GM23338 (cell line): ENCODE measurements around the gene DRP2. TPM values are rescaled to one million over a fixed set of nuclear protein-coding genes. Genes with fewer than 3 reads are reported as not detected.

Experiments used
- ATAC-seq: fragments of 200-7000 bp; cut with Tn5 transposase; 3 replicates; pipeline ENCODE4 v1.9.1; 2020
- DNase-seq: peaks from one replicate; pipeline ENCODE4 v3.0.0-alpha.2; 2015; ENCODE audit warnings: low spot score
- H2AFZ ChIP-seq: fragments of 200-600 bp; sonication (generic); 2 replicates; pipeline ENCODE4 v1.8.0; 2016; ENCODE audit warnings: antibody characterized with exemption, mild to moderate bottlenecking, moderate library complexity
- H3F3A ChIP-seq: fragments of 200-600 bp; sonication (generic); replicated peaks from 2 replicates; pipeline ENCODE4 v1.8.0; 2017; ENCODE audit warnings: antibody characterized with exemption, mixed run types, low read depth
- H3K27ac ChIP-seq: fragments of 200-600 bp; sonication (generic); 2 replicates; pipeline ENCODE4 v1.6.1; 2016; ENCODE audit warnings: low read depth
- H3K27me3 ChIP-seq: fragments of 200-600 bp; sonication (generic); 2 replicates; pipeline ENCODE4 v1.8.0; 2016; ENCODE audit warnings: mild to moderate bottlenecking, mixed run types, moderate library complexity; ENCODE audit not compliant: insufficient read depth
- H3K36me3 ChIP-seq: fragments of 200-600 bp; sonication (generic); 2 replicates; pipeline ENCODE4 v1.8.0; 2016; ENCODE audit warnings: mild to moderate bottlenecking; ENCODE audit not compliant: insufficient read depth
- H3K4me1 ChIP-seq: fragments of 200-600 bp; sonication (generic); 2 replicates; pipeline ENCODE4 v1.8.0; 2016; ENCODE audit warnings: mild to moderate bottlenecking, moderate library complexity; ENCODE audit not compliant: insufficient read depth
- H3K4me2 ChIP-seq: fragments of 200-600 bp; sonication (generic); 2 replicates; pipeline ENCODE4 v1.7.1; 2017; ENCODE audit warnings: mixed run types
- H3K4me3 ChIP-seq: fragments of 200-600 bp; sonication (generic); 2 replicates; pipeline ENCODE4 v1.6.1; 2016; ENCODE audit warnings: mixed run types
- H3K79me2 ChIP-seq: fragments of 200-600 bp; sonication (generic); replicated peaks from 2 replicates; pipeline ENCODE4 v1.8.0; 2017; ENCODE audit warnings: mild to moderate bottlenecking; ENCODE audit not compliant: insufficient read depth
- H3K9me2 ChIP-seq: fragments of 200-600 bp; sonication (generic); 2 replicates; pipeline ENCODE4 v1.8.0; 2017; ENCODE audit not compliant: insufficient read depth
- H4K20me1 ChIP-seq: fragments of 200-600 bp; sonication (generic); replicated peaks from 2 replicates; pipeline ENCODE4 v1.8.0; 2017; ENCODE audit warnings: mild to moderate bottlenecking; ENCODE audit not compliant: insufficient read depth
- H3K27ac Mint-ChIP-seq: 2 replicates; pipeline ENCODE4 v1.8.0; 2020; ENCODE audit warnings: inconsistent platforms, mild to moderate bottlenecking, moderate library complexity, mixed read lengths
- H3K27me3 Mint-ChIP-seq: 3 replicates; pipeline ENCODE4 v1.8.0; 2022; ENCODE audit warnings: low read depth, mild to moderate bottlenecking, moderate library complexity, mixed read lengths, inconsistent platforms; ENCODE audit not compliant: insufficient read depth, poor library complexity
- H3K36me3 Mint-ChIP-seq: 3 replicates; pipeline ENCODE4 v1.8.0; 2021; ENCODE audit warnings: low read depth, mild to moderate bottlenecking, inconsistent platforms, moderate library complexity, mixed read lengths
- H3K4me1 Mint-ChIP-seq: 3 replicates; pipeline ENCODE4 v1.8.0; 2020; ENCODE audit warnings: mild to moderate bottlenecking, inconsistent platforms, mixed read lengths
- H3K4me3 Mint-ChIP-seq: 3 replicates; pipeline ENCODE4 v1.8.0; 2021; ENCODE audit warnings: moderate library complexity, mild to moderate bottlenecking, inconsistent platforms, mixed read lengths
- H3K9me3 Mint-ChIP-seq: 3 replicates; pipeline ENCODE4 v1.8.0; 2020; ENCODE audit warnings: moderate library complexity, mild to moderate bottlenecking, inconsistent platforms, mixed read lengths
- CREB1 ChIP-seq: fragments of 250-450 bp; sonication (Bioruptor Pico); IDR thresholded peaks from 2 replicates; pipeline ENCODE4 v1.5.0; 2020; ENCODE audit warnings: low read depth, mild to moderate bottlenecking, moderate library complexity
- NANOG ChIP-seq: IDR thresholded peaks from 2 replicates; pipeline ENCODE4 v1.6.1; 2016; ENCODE audit warnings: antibody characterized with exemption, borderline replicate concordance
- STAT1 ChIP-seq: IDR thresholded peaks from one replicate; pipeline ENCODE4 v1.6.1; 2016; ENCODE audit warnings: antibody characterized with exemption; ENCODE audit not compliant: unreplicated experiment
- polyA plus RNA-seq: library from polyadenylated mRNA; unstranded; fragments of >200 nt; fragmentation: Nextera tagmentation; extraction: Ambion mirVana; gene quantifications from 2 replicates; pipeline ENCODE4 v1.2.1, GENCODE V29; 2016
- total RNA-seq: library from RNA; depleted of rRNA; stranded (reverse); fragments of >200 nt; shearing (Covaris generic); gene quantifications from 2 replicates; pipeline ENCODE4 v1.2.3, GENCODE V29; 2014
- TF ChIP-seq, protein P1 (sequence below): IDR thresholded peaks from 2 replicates; pipeline ENCODE4 v1.6.1; 2016; ENCODE audit warnings: antibody characterized with exemption
- TF ChIP-seq, protein P2 (sequence below): IDR thresholded peaks from one replicate; pipeline ENCODE4 v1.6.1; 2018; ENCODE audit warnings: antibody characterized with exemption; ENCODE audit not compliant: unreplicated experiment
- TF ChIP-seq, protein P3 (sequence below): fragments of 250-450 bp; sonication (Bioruptor Pico); IDR thresholded peaks from 2 replicates; pipeline ENCODE4 v1.5.0; 2020; ENCODE audit warnings: mild to moderate bottlenecking, moderate library complexity
- TF ChIP-seq, protein P4 (sequence below), 2 experiments: fragments of 200-600 bp in 1 of 2; sonication (generic) in 1 of 2; conservative IDR thresholded peaks; 2 replicates each; pipeline versions ENCODE4 v1.5.1 to v1.6.1; 2016 to 2017; ENCODE audit warnings: antibody characterized with exemption in 2 of 2, low read depth in 2 of 2, mild to moderate bottlenecking in 2 of 2, moderate library complexity in 1 of 2

The DRP2 gene
- total and polyA plus RNA-seq, 2 experiments from 2014 or later, result 0.24 TPM; not detected in 1

DNA sequence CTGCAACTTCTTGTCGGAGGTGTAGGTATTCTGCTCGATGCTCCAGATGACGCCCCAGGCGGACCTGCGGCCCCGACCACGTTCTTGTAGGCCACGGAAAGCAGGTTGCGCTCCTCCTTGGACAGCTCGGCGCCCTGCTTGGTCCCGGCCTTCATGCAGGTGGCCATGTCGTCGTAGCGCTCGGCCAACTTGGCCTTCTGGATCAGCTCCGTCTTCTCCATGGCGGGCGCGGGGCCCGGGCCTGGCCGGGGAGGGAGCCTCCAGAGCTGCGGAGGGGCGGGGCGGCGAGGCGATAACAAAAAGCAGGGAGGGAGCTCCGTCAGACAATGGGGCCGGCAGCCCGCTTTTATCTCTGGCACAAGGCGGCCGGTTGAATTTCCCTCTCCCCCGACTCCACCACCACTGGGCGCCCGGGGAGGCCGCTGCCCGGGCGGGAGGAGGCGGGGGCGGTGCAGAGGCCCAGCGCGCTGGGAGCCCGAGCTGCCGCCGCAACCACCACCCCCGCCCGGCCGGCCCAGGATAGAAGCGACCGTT is 28.3 kb upstream of the DRP2 start:
- peaks cover 4% of the 10 kb centered on the region for H3K27me3 Mint-ChIP-seq
- H3K4me1 Mint-ChIP-seq, result peaks cover 3% of the 10 kb centered on the region; the same call in 1 of the 3 replicates
- Histone ChIP-seq H3K27me3 (peaks cover 11% of the 10 kb centered on the region), H3K4me3 (peak overlapping the region; percentile 52), H3K9me2 (no peaks in the 10 kb centered on the region), H4K20me1 (no peaks in the 10 kb centered on the region), H2AFZ (peak overlapping the region; percentile 86; the same call in 1 of the 2 replicates), H3K4me2 (peak overlapping the region; percentile 70), H3F3A (no peaks in the 10 kb centered on the region), H3K79me2 (no peaks in the 10 kb centered on the region), H3K36me3 (no peaks in the 10 kb centered on the region), H3K4me1 (no peaks in the 10 kb centered on the region), H3K27ac (no peak overlapping the region)
- ATAC-seq (peak; percentile 98), DNase-seq (peak; percentile 64)
- H3K9me3 Mint-ChIP-seq, result peaks cover 10% of the 10 kb centered on the region; the same call in 2 of the 3 replicates
- H3K4me3 Mint-ChIP-seq, result peak overlapping the region; percentile 65; the same call in 2 of the 3 replicates
- no peak overlapping the region for H3K27ac Mint-ChIP-seq
- peaks cover 5% of the 10 kb centered on the region; the same call in 2 of the 3 replicates for H3K36me3 Mint-ChIP-seq
- TF ChIP-seq, protein P1, sequence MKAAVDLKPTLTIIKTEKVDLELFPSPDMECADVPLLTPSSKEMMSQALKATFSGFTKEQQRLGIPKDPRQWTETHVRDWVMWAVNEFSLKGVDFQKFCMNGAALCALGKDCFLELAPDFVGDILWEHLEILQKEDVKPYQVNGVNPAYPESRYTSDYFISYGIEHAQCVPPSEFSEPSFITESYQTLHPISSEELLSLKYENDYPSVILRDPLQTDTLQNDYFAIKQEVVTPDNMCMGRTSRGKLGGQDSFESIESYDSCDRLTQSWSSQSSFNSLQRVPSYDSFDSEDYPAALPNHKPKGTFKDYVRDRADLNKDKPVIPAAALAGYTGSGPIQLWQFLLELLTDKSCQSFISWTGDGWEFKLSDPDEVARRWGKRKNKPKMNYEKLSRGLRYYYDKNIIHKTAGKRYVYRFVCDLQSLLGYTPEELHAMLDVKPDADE, result no peak
- TF ChIP-seq, protein P2, sequence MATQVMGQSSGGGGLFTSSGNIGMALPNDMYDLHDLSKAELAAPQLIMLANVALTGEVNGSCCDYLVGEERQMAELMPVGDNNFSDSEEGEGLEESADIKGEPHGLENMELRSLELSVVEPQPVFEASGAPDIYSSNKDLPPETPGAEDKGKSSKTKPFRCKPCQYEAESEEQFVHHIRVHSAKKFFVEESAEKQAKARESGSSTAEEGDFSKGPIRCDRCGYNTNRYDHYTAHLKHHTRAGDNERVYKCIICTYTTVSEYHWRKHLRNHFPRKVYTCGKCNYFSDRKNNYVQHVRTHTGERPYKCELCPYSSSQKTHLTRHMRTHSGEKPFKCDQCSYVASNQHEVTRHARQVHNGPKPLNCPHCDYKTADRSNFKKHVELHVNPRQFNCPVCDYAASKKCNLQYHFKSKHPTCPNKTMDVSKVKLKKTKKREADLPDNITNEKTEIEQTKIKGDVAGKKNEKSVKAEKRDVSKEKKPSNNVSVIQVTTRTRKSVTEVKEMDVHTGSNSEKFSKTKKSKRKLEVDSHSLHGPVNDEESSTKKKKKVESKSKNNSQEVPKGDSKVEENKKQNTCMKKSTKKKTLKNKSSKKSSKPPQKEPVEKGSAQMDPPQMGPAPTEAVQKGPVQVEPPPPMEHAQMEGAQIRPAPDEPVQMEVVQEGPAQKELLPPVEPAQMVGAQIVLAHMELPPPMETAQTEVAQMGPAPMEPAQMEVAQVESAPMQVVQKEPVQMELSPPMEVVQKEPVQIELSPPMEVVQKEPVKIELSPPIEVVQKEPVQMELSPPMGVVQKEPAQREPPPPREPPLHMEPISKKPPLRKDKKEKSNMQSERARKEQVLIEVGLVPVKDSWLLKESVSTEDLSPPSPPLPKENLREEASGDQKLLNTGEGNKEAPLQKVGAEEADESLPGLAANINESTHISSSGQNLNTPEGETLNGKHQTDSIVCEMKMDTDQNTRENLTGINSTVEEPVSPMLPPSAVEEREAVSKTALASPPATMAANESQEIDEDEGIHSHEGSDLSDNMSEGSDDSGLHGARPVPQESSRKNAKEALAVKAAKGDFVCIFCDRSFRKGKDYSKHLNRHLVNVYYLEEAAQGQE, result no peak
- TF ChIP-seq, protein P3, sequence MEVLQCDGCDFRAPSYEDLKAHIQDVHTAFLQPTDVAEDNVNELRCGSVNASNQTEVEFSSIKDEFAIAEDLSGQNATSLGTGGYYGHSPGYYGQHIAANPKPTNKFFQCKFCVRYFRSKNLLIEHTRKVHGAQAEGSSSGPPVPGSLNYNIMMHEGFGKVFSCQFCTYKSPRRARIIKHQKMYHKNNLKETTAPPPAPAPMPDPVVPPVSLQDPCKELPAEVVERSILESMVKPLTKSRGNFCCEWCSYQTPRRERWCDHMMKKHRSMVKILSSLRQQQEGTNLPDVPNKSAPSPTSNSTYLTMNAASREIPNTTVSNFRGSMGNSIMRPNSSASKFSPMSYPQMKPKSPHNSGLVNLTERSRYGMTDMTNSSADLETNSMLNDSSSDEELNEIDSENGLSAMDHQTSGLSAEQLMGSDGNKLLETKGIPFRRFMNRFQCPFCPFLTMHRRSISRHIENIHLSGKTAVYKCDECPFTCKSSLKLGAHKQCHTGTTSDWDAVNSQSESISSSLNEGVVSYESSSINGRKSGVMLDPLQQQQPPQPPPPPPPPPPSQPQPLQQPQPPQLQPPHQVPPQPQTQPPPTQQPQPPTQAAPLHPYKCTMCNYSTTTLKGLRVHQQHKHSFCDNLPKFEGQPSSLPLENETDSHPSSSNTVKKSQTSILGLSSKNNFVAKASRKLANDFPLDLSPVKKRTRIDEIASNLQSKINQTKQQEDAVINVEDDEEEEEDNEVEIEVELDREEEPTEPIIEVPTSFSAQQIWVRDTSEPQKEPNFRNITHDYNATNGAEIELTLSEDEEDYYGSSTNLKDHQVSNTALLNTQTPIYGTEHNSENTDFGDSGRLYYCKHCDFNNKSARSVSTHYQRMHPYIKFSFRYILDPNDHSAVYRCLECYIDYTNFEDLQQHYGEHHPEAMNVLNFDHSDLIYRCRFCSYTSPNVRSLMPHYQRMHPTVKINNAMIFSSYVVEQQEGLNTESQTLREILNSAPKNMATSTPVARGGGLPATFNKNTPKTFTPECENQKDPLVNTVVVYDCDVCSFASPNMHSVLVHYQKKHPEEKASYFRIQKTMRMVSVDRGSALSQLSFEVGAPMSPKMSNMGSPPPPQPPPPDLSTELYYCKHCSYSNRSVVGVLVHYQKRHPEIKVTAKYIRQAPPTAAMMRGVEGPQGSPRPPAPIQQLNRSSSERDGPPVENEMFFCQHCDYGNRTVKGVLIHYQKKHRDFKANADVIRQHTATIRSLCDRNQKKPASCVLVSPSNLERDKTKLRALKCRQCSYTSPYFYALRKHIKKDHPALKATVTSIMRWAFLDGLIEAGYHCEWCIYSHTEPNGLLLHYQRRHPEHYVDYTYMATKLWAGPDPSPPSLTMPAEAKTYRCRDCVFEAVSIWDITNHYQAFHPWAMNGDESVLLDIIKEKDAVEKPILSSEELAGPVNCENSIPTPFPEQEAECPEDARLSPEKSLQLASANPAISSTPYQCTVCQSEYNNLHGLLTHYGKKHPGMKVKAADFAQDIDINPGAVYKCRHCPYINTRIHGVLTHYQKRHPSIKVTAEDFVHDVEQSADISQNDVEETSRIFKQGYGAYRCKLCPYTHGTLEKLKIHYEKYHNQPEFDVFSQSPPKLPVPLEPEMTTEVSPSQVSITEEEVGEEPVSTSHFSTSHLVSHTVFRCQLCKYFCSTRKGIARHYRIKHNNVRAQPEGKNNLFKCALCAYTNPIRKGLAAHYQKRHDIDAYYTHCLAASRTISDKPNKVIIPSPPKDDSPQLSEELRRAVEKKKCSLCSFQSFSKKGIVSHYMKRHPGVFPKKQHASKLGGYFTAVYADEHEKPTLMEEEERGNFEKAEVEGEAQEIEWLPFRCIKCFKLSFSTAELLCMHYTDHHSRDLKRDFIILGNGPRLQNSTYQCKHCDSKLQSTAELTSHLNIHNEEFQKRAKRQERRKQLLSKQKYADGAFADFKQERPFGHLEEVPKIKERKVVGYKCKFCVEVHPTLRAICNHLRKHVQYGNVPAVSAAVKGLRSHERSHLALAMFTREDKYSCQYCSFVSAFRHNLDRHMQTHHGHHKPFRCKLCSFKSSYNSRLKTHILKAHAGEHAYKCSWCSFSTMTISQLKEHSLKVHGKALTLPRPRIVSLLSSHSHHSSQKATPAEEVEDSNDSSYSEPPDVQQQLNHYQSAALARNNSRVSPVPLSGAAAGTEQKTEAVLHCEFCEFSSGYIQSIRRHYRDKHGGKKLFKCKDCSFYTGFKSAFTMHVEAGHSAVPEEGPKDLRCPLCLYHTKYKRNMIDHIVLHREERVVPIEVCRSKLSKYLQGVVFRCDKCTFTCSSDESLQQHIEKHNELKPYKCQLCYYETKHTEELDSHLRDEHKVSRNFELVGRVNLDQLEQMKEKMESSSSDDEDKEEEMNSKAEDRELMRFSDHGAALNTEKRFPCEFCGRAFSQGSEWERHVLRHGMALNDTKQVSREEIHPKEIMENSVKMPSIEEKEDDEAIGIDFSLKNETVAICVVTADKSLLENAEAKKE, result no peak
- TF ChIP-seq CREB1 (CRISPR knock-in tag), result no peak
- TF ChIP-seq, protein P4, sequence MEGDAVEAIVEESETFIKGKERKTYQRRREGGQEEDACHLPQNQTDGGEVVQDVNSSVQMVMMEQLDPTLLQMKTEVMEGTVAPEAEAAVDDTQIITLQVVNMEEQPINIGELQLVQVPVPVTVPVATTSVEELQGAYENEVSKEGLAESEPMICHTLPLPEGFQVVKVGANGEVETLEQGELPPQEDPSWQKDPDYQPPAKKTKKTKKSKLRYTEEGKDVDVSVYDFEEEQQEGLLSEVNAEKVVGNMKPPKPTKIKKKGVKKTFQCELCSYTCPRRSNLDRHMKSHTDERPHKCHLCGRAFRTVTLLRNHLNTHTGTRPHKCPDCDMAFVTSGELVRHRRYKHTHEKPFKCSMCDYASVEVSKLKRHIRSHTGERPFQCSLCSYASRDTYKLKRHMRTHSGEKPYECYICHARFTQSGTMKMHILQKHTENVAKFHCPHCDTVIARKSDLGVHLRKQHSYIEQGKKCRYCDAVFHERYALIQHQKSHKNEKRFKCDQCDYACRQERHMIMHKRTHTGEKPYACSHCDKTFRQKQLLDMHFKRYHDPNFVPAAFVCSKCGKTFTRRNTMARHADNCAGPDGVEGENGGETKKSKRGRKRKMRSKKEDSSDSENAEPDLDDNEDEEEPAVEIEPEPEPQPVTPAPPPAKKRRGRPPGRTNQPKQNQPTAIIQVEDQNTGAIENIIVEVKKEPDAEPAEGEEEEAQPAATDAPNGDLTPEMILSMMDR (conservative IDR thresholded peaks at IDR 0.05; ENCODE audit: low read depth in 2 of 2), result no peak
- TF ChIP-seq STAT1, result no peak
- no peak for TF ChIP-seq NANOG
